ENCODE data around the gene ING5.

ING5 gene

GRCh38 chr2:241720099-241720498 is 18.3 kb downstream of the ING5 start:
- no peak overlapping the region for H3K4me3 ChIP-seq (ENCODE audit: insufficient read depth, low read length, poor library complexity, severe bottlenecking)
- H3F3A ChIP-seq (ENCODE audit: insufficient read depth) = peaks cover 3% of the 10 kb centered on the region; the same call in 1 of the 2 replicates
- peaks cover 24% of the 10 kb centered on the region; the same call in 1 of the 2 replicates for H3K9me3 ChIP-seq (ENCODE audit: insufficient read depth, low read length)
- no peaks in the 10 kb centered on the region for H3K9me2 ChIP-seq (replicated peaks; ENCODE audit: insufficient read depth, low read length)
- H3K27ac ChIP-seq (ENCODE audit: low read depth, low read length) = no peak overlapping the region
- H3K4me2 ChIP-seq (ENCODE audit: low read depth, low read length, poor library complexity, severe bottlenecking) = no peak overlapping the region
- H2AFZ ChIP-seq (ENCODE audit: low read depth, low read length, severe bottlenecking) = no peak overlapping the region
- no peak overlapping the region for H3K9ac ChIP-seq (ENCODE audit: low read length)
- H3K27me3 ChIP-seq (ENCODE audit: low read length) = no peaks in the 10 kb centered on the region
- H4K20me1 ChIP-seq (ENCODE audit: low read depth, low read length) = no peaks in the 10 kb centered on the region
- TF ChIP-seq EZH2phosphoT487 (conservative IDR thresholded peaks at IDR 0.05; ENCODE audit: low read length) = no peak
- no peaks in the 10 kb centered on the region for H3K79me2 ChIP-seq (ENCODE audit: insufficient read depth, low read length)
- peaks cover 26% of the 10 kb centered on the region for H3K36me3 ChIP-seq (ENCODE audit: low read length)

GRCh38 chr2:241720560-241720959 is 18.7 kb downstream of the ING5 start:
- H3K27me3 ChIP-seq (ENCODE audit: low read length) = no peaks in the 10 kb centered on the region
- no peak overlapping the region for H2AFZ ChIP-seq (ENCODE audit: low read depth, low read length, severe bottlenecking)
- TF ChIP-seq EZH2phosphoT487 (conservative IDR thresholded peaks at IDR 0.05; ENCODE audit: low read length) = no peak
- TF ChIP-seq, protein P1, sequence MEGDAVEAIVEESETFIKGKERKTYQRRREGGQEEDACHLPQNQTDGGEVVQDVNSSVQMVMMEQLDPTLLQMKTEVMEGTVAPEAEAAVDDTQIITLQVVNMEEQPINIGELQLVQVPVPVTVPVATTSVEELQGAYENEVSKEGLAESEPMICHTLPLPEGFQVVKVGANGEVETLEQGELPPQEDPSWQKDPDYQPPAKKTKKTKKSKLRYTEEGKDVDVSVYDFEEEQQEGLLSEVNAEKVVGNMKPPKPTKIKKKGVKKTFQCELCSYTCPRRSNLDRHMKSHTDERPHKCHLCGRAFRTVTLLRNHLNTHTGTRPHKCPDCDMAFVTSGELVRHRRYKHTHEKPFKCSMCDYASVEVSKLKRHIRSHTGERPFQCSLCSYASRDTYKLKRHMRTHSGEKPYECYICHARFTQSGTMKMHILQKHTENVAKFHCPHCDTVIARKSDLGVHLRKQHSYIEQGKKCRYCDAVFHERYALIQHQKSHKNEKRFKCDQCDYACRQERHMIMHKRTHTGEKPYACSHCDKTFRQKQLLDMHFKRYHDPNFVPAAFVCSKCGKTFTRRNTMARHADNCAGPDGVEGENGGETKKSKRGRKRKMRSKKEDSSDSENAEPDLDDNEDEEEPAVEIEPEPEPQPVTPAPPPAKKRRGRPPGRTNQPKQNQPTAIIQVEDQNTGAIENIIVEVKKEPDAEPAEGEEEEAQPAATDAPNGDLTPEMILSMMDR (IDR thresholded peaks at IDR 0.05; ENCODE audit: insufficient read depth, low read length, poor library complexity, severe bottlenecking) = no peak
- H3K9ac ChIP-seq (ENCODE audit: low read length) = no peak overlapping the region
- no peaks in the 10 kb centered on the region for H4K20me1 ChIP-seq (ENCODE audit: low read depth, low read length)
- peaks cover 24% of the 10 kb centered on the region; the same call in 1 of the 2 replicates for H3K9me3 ChIP-seq (ENCODE audit: insufficient read depth, low read length)
- H3F3A ChIP-seq (ENCODE audit: insufficient read depth) = peaks cover 3% of the 10 kb centered on the region; the same call in 1 of the 2 replicates
- H3K4me2 ChIP-seq (ENCODE audit: low read depth, low read length, poor library complexity, severe bottlenecking) = no peak overlapping the region
- H3K27ac ChIP-seq (ENCODE audit: low read depth, low read length) = no peak overlapping the region
- no peaks in the 10 kb centered on the region for H3K79me2 ChIP-seq (ENCODE audit: insufficient read depth, low read length)
- peaks cover 26% of the 10 kb centered on the region for H3K36me3 ChIP-seq (ENCODE audit: low read length)
- H3K9me2 ChIP-seq (replicated peaks; ENCODE audit: insufficient read depth, low read length) = no peaks in the 10 kb centered on the region
- no peak overlapping the region for H3K4me3 ChIP-seq (ENCODE audit: insufficient read depth, low read length, poor library complexity, severe bottlenecking)

DNA sequence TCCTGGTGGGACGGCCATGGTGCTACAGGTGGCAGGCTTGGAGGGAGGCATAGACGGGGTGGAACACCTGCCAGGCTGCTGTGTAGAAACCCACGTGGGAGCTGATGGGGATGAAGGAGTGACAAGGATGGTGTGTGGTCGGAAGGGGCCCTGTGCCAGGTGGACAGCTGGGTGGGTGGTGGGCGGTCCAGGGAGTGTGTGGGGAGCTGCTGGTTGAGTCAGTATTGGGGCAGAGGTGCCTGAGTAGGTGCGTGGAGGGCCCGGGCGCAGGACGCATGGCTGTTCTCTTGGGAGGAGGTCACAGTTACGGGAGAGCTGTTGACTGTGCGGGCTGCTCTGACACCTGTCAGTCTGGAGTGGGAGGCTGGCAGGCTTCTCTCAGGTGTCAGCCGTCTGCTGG is 20.0 kb downstream of the ING5 start:
- H3K9ac ChIP-seq (ENCODE audit: low read length) = no peak overlapping the region
- peaks cover 26% of the 10 kb centered on the region for H3K36me3 ChIP-seq (ENCODE audit: low read length)
- no peak overlapping the region for H3K27ac ChIP-seq (ENCODE audit: low read depth, low read length)
- H3K9me2 ChIP-seq (replicated peaks; ENCODE audit: insufficient read depth, low read length) = no peaks in the 10 kb centered on the region
- H2AFZ ChIP-seq (ENCODE audit: low read depth, low read length, severe bottlenecking) = no peak overlapping the region
- peaks cover 3% of the 10 kb centered on the region; the same call in 1 of the 2 replicates for H3F3A ChIP-seq (ENCODE audit: insufficient read depth)
- no peak for TF ChIP-seq EZH2phosphoT487 (conservative IDR thresholded peaks at IDR 0.05; ENCODE audit: low read length)
- TF ChIP-seq, protein P1 (IDR thresholded peaks at IDR 0.05; ENCODE audit: insufficient read depth, low read length, poor library complexity, severe bottlenecking) = no peak
- H3K79me2 ChIP-seq (ENCODE audit: insufficient read depth, low read length) = no peaks in the 10 kb centered on the region
- H3K27me3 ChIP-seq (ENCODE audit: low read length) = no peaks in the 10 kb centered on the region
- H4K20me1 ChIP-seq (ENCODE audit: low read depth, low read length) = no peaks in the 10 kb centered on the region
- peaks cover 24% of the 10 kb centered on the region; the same call in 1 of the 2 replicates for H3K9me3 ChIP-seq (ENCODE audit: insufficient read depth, low read length)
- H3K4me2 ChIP-seq (ENCODE audit: low read depth, low read length, poor library complexity, severe bottlenecking) = no peak overlapping the region
- H3K4me3 ChIP-seq (ENCODE audit: insufficient read depth, low read length, poor library complexity, severe bottlenecking) = no peak overlapping the region

- H3F3A ChIP-seq (ENCODE audit: insufficient read depth) = no peaks in the 10 kb centered on the region
- no peak for TF ChIP-seq EZH2phosphoT487 (conservative IDR thresholded peaks at IDR 0.05; ENCODE audit: low read length)
- TF ChIP-seq, protein P1 (IDR thresholded peaks at IDR 0.05; ENCODE audit: insufficient read depth, low read length, poor library complexity, severe bottlenecking) = no peak
- H3K27me3 ChIP-seq (ENCODE audit: low read length) = no peaks in the 10 kb centered on the region
- H2AFZ ChIP-seq (ENCODE audit: low read depth, low read length, severe bottlenecking) = no peak overlapping the region
- H3K27ac ChIP-seq (ENCODE audit: low read depth, low read length) = no peak overlapping the region
- no peak overlapping the region for H3K9ac ChIP-seq (ENCODE audit: low read length)
- no peak overlapping the region for H3K4me2 ChIP-seq (ENCODE audit: low read depth, low read length, poor library complexity, severe bottlenecking)
- H3K4me3 ChIP-seq (ENCODE audit: insufficient read depth, low read length, poor library complexity, severe bottlenecking) = no peak overlapping the region
- H3K9me2 ChIP-seq (replicated peaks; ENCODE audit: insufficient read depth, low read length) = no peaks in the 10 kb centered on the region
- peaks cover 24% of the 10 kb centered on the region; the same call in 1 of the 2 replicates for H3K9me3 ChIP-seq (ENCODE audit: insufficient read depth, low read length)
- no peaks in the 10 kb centered on the region for H4K20me1 ChIP-seq (ENCODE audit: low read depth, low read length)
- peaks cover 26% of the 10 kb centered on the region for H3K36me3 ChIP-seq (ENCODE audit: low read length)
- no peaks in the 10 kb centered on the region for H3K79me2 ChIP-seq (ENCODE audit: insufficient read depth, low read length)
Measured at GRCh38 chr2:241722896-241723454, 21.1 kb downstream of the ING5 start.
